Frontal cortex (tissue), 4 donors: Measurements from ENCODE around the gene C19orf47. TPM values are rescaled to one million over a fixed set of nuclear protein-coding genes. Genes with fewer than 3 reads are reported as not detected.
"Not testable (repeated sequence)": the region's sequence is repeated elsewhere in the genome, so short reads cannot be mapped to it uniquely, and the experiment has no call there.

Source experiments
- DNase-seq, 2 donors: peaks; one replicate each; pipeline ENCODE4 v3.0.0; 2012; ENCODE audit warnings: low spot score in 2 of 2
- FAIRE-seq: peaks from 2 replicates; lab custom pipeline; 2012; peaks lifted over from hg19 to GRCh38; lab: Jason Lieb, UNC
- total RNA-seq: library from RNA; depleted of rRNA; stranded (reverse); fragments of >200 nt; gene quantifications from one replicate; pipeline ENCODE4 v1.2.3, GENCODE V29; 2014
- donor health status: control.
- donor health status: control.
- donor health status: control.

C19orf47 gene
- total RNA-seq, 1 donor from 2014 or later, result 9.8 TPM

DNA sequence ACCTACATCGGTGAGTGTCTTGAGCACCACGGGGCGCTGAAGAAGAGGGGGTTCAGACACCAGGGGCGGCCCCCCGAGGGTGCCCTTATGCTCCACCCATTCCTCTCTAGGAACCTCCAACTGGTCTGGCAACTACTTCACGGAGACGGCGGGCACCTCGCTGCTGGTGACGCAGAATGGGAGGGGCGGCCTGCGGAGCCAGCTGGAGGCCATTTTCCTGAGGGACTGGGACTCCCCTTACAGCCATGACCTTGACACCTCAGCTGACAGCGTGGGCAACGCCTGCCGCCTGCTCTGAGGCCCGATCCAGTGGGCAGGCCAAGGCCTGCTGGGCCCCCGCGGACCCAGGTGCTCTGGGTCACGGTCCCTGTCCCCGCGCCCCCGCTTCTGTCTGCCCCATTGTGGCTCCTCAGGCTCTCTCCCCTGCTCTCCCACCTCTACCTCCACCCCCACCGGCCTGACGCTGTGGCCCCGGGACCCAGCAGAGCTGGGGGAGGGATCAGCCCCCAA lies 29.7 kb upstream of the C19orf47 start:
- FAIRE-seq (no peak), DNase-seq (no peak)

DNA sequence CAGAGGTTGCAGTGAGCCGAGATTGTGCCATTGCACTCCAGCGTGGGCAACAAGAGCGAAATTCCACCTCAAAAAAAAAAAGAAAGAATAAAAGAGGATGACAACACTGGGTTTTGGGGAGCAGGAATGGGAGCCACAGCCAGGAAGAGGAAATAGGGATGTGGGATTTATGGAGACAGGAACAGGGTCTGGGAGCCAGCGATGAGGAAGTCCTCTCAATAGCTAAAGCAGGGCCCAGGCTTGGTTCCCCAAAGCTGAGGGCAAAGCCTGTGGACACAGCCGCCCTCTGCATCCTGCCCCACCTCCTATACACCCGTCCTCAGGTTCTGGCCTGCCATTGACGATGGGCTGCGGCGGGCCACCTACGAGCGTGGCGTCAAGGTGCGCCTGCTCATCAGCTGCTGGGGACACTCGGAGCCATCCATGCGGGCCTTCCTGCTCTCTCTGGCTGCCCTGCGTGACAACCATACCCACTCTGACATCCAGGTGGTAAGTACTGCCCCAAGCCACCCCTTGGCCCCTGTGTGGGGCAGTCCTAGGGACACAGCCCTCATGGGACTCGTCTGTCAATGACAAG lies 28.2 kb upstream of the C19orf47 start:
- DNase-seq (no peak), FAIRE-seq (no peak)

DNA sequence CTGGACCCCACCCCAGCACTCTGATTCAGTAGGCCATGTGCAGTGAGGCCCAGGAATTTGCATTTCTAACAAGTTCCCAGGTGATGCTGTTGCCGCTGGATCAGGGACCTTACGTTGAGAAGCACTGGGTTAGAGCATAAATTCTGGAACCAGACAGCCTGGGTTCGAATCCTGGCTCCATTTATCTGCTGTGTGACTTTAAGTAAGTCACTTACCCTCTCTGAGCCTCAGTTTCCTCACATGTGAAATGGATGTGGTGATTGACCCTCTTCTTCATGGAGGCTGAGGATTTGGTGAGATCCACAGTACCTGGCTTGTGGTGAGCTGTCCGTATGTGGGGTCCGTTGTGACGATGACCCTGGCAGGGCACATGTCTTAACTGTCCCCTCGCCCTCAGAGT lies 25.9 kb upstream of the C19orf47 start:
- DNase-seq (no peak), FAIRE-seq (no peak)

DNA sequence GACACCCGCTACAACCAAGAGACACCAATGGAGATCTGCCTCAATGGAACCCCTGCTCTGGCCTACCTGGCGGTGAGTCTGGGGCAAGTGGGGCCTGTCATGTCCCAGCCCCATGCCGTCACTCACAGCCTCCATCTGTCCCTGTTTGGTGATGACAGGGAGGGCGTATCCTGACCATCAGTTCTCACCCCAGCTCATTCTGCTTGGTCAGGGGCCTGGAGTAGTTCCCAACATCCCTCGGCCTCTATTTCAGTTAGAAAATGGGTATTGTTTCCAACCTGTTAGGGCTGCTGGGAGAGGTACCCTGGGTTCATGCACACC lies 23.6 kb upstream of the C19orf47 start:
- FAIRE-seq (no peak), DNase-seq (no peak)

DNA sequence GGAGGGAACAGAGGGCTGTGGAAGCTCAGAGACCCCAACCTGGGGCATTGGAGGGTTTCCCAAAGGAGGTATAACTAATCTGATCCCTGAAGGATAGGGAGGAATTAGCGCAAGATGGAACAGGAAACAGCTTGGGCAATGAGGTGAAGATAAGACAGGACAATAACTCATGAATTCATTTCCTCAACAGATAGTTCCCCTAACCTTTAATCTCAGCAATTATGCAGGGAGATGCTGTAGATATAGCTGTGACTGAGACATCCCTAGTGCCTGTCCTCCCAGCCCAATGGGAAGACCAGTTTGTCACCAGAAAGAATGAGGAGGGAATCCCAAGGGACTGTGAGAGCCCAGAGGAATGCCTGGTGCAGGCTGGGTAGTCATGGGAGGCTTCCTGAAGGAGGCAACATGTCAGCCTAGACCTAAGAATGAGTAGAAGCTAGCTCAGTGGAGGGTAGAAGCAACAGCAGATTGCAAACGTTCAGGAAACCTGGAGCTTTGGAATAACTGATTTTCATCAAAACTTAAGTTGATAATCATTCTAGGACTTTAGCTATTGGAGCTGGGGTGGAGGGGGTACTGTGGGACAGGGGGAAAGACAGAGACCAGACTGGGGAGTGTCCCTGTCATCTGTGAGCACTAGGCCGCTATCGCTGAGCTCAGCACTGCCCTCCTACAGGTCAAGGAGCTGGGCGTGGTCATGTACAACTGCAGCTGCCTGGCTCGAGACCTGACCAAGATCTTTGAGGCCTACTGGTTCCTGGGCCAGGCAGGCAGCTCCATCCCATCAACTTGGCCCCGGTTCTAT lies 23.0 kb upstream of the C19orf47 start:
- no peak for FAIRE-seq

DNA sequence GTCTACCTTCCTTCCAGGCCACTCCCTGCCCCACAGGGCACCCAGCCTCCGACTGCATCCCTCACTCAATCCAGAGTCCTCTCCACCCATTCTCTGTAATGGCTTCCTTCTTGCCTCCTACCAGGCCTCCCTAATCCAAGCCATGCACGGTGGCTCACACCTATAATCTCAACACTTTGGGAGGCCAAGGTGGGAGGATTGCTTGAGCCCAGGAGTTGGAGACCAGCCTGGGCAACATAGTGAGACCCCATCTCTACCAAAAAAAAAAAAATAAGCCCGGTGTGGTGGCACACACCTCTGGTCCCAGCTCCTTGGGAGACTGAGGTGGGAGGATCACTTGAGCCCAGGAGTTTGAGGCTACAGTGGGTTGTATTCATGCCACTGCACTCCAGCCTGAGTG lies 22.1 kb upstream of the C19orf47 start:
- not testable (repeated sequence) for FAIRE-seq, DNase-seq

More for the DNA sequence above, 23.0 kb upstream of the C19orf47 start:
- DNase-seq, result no peak

DNA sequence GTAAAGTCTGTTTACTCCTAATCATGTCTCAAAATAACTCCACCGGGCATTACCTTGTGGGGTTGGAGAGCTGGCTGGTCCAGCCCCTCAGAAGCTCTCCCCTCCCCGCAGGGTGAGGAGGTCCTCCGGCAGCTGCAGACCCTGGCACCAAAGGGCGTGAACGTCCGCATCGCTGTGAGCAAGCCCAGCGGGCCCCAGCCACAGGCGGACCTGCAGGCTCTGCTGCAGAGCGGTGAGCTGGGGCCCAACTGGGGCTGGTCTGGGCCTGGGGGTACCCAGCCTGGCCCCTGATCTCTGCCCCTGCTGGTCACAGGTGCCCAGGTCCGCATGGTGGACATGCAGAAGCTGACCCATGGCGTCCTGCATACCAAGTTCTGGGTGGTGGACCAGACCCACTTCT lies 21.6 kb upstream of the C19orf47 start:
- no peak for DNase-seq
- FAIRE-seq, result no peak

DNA sequence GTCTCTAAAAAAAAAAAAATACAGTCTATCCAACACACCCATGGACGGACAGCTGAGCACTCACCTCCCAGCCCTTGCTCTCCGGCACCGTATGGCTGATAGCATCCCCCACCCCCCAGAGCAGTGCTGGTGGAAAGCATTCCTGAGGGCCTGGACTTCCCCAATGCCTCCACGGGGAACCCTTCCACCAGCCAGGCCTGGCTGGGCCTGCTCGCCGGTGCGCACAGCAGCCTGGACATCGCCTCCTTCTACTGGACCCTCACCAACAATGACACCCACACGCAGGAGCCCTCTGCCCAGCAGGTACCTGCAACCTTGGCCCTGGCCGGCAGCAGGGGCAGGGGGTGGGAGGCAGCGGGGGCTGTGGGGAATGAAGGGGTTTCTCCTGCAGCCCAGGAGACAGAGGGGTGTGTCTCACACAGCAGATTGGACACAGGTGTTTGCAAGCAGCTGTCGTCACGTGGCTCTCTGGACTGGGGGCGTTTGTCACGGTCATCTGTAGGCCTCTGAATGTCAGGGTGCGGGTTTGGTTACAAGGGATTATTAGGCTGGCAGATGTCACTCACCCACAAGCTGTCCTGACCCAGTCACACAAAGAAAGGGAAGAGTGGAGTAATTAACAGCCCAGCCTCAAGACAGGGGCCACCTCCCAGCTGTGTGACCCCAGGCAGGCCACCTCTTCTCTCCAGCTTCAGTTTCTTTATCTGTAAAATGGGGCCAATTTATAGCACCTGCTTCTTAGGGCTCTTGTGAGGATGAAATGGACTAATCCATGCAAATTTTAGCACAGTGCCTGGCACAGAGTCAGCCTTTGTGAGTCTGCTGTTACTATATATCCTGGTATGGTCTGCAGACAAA lies 19.6 kb upstream of the C19orf47 start:
- FAIRE-seq (no peak), DNase-seq (no peak)

DNA sequence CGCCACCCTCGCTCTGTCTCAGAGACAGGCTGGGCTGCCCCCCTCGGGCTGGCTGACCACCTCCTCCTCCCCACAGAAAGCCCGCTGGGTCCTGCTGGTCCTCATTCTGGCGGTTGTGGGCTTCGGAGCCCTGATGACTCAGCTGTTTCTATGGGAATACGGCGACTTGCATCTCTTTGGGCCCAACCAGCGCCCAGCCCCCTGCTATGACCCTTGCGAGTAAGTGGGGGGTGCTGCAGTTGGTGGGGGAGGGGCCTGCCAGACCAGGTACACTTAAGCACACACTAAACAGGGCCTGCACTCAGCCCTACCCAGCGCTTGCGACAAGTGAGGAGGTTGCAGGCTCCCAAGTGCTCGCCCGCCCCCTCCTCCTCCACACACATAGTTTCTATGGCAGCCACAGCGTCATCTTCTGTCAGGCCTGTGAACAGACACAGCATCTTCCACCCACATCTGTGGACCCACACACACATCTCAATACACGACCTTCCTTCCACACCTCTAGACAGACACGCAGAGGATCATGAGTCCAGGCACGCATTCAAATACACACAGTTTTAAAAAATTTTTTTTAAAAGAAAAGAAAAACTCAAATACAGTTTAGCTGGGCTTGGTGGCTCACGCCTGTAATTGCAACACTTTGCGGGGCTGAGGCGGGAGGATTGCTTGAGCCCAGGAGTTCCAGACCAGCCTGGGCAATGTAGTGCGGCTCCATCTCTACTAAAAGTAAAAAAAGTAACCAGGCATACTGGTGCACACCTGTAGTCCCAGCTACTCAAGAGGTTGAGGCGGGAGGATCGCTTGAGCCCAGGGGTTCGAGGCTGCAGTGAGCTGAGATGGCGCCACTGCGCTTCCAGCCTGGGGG lies 18.7 kb upstream of the C19orf47 start:
- DNase-seq (peak; percentile 57 to 81), FAIRE-seq (no peak)

DNA sequence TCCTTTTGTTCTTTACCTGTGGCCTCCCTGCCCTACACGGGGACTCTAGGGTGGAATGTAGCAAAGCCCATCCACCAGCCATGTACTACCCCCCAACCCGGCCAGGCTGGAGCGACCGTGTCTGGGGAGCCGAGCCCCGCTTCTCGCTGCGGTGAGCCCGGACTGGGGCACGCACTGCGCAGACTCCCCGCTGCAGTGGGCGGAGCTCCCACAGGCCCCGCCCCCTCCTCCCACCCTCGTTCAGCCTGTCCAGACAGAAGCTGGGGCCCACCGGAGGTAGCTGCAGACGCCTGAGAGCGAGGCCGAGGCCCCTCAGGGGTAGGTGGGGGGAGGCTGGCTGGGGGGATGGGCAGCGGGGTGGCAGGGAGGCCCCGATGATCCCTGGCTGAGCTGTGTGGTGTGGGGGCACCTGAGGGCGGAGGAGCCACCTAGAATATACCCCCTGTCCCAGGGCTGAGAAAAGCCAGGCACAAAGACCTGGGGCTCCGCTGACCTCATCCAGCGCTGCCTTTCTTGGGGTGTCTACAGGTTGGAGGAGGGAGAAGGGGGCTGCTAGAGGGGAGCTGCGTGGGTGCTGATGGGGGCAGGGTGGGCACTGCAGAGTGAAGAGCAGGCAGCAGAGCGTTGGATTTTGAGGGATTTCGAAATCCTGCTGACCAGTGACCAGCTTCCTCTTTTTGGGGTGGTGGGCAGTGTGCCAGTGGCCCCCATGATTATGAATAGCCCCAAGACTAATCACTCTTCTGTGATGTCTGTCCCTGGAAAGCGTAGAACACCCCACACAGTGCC lies 17.6 kb upstream of the C19orf47 start:
- DNase-seq (peak; percentile 72 to 89), FAIRE-seq (no peak)

DNA sequence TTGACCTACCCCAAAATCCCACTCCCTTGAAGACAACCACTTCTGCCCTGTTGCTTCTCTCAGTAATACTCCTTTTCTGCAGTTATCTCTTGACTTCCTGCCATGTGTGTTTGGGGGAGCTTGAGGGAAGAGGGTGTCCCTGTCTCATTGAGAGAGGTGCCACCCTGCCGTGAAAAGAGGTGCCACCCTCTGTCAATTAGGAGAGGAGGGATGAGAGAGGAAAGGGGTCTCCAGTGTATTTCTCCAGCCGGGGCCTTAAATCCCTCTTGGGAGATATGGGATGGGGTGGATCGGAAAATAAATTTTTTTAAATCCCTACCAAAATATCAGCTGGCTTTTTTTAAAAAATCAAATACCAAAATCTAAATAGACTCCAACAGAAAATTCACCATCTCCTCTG lies 16.8 kb upstream of the C19orf47 start:
- DNase-seq (no peak), FAIRE-seq (no peak)

DNA sequence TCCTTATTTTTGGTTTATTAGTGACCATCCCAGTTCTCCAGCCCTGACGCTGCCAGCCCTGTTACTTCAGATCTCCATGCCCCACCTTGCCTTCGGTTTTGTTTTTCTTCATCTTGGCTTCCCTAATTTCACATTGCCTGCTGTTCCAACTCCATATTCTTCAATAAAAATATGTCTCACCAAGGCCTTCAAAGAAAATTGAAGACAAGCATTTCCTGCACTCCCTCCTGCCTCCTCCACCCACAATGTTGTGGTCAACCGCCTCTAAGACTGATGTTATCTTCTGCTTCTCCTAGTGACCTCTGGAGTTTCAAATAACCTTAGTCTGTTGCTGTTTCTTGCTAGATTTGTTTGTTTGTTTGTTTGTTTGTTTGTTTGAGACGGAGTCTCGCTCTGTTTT lies 14.9 kb upstream of the C19orf47 start:
- DNase-seq (no peak), FAIRE-seq (no peak)

DNA sequence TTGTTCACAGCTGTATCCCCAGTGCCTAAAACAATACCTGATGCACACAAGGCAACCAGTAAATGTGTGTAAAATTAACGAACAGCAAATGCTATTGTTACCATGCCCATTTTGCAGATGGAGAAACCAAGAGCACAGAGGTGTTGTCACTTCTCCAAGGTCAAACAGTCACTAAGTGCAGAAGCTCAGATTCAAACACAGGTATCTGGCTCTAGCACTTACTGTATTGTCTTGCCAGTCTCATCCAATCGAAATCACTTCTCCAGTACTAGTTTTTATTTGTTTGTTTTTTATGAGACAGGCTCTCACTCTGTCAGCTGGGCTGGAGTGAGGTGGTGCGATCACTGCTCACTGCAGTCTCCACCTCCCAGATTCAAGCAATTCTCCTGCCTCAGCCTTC lies 14.0 kb upstream of the C19orf47 start:
- FAIRE-seq (no peak), DNase-seq (no peak)

DNA sequence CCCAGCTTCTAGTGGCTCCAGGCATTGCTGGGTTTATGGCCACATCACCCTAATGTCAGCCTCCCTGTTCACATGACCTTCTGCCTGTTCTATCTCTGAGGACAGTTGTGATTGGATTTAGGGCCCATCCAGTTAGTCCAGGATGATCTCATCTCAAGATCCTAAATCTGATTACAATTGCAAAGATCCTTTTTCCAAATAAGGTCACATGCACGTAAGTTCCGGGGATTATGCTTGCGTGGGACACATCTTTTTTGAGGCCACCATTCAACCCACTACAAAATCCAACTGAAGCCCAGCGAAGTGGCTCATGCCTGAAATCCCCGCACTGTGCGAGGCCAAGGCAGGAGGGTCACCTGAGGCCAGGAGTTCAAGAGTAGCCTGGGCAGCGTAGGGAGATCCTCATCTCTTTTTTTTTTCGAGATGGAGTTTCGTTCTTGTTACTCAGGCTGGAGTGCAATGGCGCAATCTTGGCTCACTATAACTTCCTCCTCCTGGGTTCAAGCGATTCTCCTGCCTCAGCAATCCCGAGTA lies 12.6 kb upstream of the C19orf47 start:
- no peak for FAIRE-seq
- DNase-seq, result no peak

DNA sequence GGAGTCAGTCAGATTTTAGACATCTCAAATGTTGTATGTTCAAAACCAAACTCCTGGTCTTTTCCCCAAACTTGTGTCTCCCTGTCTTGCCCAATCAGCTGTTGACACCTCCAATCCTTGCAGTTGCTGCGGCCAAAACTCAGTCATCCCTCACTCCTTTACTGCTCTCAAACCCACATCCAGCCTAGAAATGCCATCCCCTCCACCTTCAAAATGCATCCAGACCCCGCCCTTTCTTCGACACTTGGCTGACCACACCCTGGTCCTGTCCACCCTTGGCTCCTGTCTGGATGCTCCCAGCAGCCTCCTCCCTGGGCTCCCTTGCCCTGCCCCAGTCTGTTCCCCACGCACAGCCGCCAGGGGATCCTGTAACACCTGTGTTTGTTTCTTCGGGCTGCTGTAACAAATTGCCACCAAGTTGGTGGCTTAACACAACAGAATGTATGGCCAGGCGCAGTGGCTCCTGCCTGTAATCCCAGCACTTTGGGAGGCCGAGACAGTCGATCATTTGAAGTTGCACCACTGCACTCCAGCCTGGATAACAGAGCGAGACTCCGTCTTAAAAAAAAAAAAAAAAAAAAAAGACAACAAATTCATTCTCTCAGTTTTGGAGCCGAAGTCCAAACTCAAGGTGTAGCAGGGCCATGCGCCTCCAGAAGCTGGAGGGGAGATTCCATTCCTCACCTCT lies 12.0 kb upstream of the C19orf47 start:
- DNase-seq, result no peak
- FAIRE-seq, result no peak

DNA sequence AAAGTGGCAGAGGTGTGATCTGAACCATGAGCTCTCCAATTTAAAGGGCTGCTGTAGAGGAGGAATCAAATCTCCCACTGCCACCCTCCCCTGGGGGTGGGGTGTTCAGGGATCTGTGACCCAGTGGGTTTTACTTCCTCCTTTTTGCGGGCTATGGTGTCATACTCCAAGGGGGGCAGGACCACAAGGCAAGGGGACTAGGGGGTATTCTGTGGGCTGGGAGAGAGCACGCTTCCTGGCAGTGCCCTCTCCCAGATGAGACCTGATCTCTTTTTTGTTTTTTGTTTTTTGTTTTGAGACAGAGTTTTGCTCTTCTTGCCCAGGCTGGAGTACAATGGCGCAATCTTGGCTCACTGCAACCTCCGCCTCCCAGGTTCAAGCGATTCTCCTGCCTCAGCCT lies 10.6 kb upstream of the C19orf47 start:
- FAIRE-seq (no peak), DNase-seq (no peak)

DNA sequence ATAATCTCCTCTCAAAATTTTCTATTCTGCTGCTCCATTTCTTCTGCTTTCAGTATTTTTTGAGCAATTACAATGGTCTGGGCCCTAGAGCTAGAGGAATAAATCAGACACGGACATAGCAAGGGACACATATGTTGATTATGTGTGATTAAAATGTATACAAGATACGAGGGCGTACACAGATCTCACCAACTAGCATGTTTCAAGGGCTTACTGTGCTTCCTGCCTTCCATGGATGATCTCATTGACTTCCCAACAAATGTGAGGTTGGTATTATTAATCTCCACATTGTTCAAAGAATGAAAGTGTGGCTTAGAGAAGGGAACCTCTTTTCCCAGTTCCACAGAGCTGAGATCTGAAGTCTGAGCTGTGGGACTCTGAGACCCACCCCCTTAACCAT lies 9.4 kb upstream of the C19orf47 start:
- FAIRE-seq, result no peak
- DNase-seq, result no peak
